Inflammatory macrophage (primary cell): Measurements from ENCODE around the gene ZNF493.

ENCODE experiments used
- DNase-seq, 2 donors: peaks; one replicate each; pipeline ENCODE4 v3.0.0-alpha.2; 2020 to 2022
- total RNA-seq, 18 experiments: gene quantifications; one replicate each; lab custom pipeline; 2026; ENCODE audit warnings: mixed read lengths in 6 of 18, inconsistent platforms in 2 of 18; lab: John Stamatoyannopoulos, UW

Gene ZNF493
- 1.5 to 13.7 (median 4.7) reads per million in 18 experiments for total RNA-seq

DNA sequence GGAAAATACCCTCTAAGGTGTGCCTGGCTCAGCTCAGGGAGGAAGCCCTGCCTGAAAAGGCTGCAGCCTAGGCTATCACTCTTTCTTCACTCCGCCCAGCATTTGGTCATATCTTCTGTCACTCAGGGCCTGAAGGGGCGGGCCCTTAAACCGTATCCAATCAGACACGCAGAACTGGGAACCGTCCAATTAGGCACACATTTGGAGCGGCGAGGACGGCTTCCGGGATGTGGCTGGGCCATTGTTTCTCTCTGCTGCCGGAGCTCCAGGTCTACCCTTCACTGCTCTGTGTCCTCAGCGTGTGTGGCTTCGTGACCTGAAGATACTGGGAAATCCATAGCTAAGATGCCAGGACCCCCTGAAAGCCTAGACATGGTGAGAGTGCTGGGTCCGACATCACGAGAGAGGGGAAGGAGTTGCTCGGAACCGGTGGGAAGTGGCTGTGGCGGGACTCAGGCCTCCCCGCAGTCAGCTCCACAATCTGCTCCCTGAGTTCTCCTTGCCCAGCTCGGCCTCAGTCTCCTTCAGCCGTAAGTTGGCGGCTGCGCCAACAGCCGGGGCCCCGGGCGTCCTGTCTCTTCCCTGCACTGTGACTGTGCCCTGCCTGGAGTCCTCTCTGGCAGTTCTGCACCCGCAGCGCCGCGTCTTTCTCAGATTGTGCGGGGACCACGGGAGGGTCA lies at the start of gene ZNF493:
Gene ZNF493, plus strand, starts transcription at position 241 of the 680 bp plus-strand sequence. Its CDS starts 105 bp downstream, at position 346.
- peak; percentile 94 for DNase-seq

DNA sequence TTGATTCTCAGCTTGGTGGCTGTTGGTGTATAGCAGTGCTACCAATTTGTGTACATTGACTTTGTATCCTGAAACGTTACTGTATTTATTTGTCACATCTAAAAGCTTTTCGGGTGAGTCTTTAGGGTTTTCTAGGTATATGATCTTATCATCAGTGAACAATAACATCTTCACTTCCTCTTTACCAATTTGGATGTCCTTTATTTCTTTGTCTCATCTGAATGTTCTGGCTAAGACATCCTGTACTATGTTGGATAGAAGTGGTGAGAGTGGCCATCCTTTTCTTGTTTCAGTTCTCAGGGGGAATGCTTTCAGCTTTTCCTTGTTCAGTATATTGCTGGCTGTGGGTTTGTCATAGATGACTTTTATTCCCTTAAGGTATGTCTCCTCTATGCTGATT lies 44.1 kb upstream of the ZNF493 start:
- DNase-seq, result no peak

DNA sequence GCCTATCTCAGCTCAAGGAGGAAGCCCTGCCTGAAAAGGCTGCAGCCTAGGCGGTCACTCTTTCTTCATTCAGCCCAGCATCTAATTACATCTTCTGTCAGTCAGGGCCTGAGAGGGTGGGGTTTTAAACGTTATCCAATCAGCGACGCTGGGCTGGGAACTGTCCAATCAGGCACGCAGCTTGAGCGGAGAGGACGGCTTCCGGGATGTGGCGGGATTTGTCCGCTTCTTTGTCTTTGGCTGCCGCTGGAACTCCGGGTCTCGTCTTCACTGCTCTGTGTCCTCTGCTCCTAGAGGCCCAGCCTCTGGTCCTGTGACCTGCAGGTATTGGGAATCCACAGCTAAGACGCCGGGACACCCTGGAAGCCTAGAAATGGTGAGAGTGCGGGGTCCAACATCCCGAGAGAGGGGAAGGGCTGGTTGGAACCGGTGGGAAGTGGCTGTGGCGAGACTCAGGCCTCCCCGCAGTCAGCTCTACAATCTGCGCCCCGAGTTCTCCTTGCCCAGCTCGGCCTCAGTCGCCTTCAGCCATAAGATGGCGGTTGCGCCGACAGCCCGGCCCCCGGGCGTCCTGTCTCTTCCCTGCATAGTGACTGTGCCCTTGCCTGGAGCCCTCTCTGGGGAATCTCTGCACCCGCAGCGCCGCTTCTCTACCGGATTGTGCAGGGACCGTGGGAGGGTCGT lies 38.0 kb upstream of the ZNF493 start, which contains the start of gene ZNF738:
Gene ZNF738, plus strand, starts transcription at position 233 of the 684 bp plus-strand sequence. Its CDS starts 141 bp downstream, at position 374.
- peak; percentile 94 to 95 for DNase-seq

DNA sequence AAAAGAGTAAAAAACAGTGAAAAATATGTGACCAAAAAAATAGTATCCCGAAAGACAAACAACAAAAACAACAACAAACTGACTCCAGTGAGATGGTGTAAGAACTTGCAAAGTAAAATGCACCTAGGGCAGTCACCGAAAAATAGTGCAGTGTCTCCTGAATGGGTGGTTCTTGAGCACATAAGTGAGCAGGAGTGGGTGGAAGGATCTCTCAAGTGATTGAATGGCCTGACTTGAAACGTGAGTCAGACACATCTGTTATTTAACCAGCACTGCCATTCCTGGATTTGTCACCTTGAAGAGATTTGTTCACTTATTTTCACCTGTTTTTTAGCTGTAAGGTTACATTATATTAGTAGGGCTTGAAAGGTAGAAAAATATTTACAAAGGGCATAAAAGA lies 34.6 kb upstream of the ZNF493 start:
- DNase-seq, result no peak

DNA sequence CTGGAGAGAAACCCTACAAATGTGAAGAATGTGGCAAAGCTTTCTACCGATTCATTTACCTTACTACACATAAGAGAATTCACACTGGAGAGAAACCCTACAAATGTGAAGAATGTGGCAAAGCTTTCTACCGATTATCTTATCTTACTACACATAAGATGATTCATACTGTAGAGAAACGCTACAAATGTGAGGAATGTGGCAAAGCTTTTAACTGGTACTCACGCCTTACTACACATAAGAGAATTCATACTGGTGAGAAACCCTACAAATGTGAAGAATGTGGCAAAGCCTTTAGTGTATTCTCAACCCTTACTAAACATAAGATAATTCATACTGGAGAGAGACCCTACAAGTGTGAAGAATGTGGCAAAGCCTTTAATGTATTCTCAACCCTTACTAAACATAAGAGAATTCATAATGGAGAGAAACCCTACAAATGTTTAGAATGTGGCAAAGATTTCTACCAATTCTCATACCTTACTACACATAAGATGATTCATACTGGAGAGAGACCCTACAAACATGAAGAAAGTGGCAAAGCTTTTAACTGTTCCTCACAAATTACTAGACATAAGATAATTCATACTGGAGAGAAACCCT lies 12.9 kb upstream of the ZNF493 start:
- no peak for DNase-seq

DNA sequence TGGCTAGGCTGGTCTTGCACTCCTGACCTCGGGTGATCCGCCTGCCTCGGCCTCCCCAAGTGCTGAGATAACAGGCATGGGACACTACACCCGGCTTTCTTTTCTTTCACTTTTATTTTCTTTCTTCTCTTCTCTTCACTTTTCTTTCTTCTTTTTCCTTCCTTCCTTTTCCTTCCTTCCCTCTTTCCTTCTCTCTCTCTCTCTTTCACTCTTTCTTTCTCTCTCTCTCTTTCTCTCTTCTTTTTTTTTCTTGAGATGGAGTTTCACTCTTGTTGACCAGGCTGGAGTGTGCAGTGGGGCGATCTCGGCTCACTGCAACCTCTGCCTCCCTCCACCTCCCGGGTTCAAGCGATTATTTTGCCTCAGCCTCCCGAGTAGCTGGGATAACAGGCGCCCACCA lies 812 bp upstream of the ZNF493 start:
- DNase-seq, result no peak

DNA sequence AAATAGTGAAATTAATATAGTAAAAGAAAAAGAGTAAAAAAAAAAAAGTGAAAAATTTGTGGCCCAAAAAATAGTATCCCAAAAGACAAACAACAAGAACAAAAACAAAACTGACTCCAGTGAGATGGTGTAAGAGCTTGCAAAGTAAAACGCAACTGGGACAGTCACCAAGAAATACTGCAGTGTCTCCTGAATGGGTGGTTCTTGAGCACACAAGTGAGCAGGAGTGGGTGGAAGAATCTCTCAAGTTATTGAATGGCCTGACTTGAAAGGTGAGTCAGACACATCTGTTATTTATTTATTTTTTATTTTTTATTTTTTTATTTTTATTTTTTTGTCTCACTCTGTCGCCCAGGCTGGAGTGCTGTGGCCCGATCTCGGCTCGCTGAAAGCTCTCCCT lies 1.9 kb downstream of the ZNF493 start:
- no peak for DNase-seq

DNA sequence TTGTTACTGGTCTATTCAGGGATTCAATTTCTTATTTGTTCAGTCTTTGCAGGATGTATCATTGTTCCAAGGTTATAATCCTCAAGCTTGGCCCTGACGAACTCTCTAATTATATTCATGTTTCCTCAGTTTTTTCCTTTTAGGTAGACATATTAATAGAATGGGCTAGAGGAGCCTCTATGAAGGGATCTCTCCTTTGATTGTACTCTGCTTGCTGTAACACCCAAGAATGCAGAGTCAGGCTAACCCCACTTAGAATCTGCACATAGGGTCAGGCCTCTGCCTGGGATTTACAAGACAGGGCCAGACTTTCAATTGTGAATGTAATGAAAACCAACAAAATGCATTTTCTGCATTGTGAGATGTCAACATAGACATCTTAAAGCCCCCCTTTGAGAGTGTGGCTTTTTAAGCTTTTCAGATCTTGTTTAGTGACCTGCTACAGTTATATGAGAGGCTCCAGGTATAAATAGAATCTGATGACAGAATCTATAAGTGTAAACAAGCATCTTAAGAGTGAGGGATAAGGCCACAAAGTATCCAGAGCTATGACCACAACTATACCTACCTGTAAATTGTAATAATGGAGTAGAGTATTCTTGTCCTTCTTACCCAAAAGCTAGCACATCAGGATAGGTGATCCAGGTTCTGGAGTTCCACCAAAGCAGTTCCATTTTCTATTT lies 5.5 kb downstream of the ZNF493 start:
- DNase-seq, result no peak

DNA sequence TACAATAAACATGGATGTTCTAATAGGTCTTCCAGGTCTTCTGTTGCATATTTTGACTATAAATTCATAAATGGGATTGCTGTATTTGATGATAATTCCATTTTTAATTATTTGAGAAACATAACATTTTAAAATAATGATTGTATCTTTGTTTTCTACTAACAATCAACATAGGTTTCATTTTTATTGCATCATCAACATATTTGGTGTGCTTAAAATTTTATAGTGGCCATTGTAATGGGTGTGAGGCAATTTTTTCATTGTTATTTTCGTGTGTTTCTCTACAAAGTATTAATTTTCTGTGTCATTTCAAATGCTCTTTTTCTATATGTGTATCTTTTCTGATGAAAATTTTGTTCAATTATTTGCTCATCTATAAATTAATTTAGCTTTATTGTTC lies 13.2 kb downstream of the ZNF493 start:
- DNase-seq, result no peak

DNA sequence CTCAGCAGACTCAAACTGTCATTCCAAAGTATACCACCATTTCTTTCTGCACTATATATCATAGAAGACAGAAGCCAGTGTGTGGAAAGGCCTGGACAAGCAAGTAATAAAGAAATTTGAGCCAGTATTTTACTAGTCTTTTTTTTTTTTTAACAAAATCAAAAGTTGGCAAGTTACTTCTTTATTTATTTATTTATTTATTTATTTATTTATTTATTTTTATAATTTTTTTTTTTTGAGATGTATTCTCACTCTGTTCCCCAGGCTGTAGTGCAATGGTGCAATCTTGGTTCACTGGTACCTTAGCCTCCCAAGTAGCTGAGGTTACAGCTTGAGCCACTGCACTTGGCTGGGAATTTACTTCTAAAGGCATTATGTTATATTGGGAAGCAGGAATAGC lies 25.3 kb downstream of the ZNF493 start:
- no peak for DNase-seq

DNA sequence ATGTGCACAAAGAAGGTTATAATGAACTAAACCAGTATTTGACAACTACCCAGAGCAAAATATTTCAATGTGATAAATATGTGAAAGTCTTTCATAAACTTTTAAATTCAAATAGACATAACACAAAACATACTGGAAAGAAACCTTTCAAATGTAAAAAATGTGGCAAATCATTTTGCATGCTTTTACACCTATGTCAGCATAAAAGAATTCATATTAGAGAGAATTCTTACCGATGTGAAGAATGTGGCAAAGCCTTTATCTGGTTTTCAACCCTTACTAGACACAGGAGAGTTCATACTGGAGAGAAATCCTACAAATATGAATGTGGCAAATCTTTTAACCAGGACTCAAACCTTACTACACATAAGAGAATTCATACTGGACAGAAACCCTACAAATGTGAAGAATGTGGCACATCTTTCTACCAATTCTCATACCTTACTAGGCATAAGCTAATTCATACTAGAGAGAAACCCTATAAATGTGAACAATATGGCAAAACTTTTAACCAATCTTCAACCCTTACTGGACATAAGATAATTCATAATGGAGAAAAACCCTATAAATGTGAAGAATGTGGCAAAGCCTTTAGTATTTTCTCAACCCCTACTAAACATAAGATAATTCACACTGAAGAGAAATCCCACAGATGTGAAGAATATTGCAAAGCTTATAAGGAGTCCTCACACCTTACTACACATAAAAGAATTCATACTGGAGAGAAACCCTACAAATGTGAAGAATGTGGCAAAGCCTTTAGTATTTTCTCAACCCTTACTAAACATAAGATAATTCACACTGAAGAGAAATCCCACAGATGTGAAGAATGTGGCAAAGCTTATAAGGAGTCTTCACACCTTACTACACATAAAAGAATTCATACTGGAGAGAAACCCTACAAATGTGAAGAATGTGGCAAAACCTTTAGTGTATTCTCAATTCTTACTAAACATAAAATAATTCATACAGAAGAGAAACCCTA lies 26.4 kb downstream of the ZNF493 start:
- no peak for DNase-seq

DNA sequence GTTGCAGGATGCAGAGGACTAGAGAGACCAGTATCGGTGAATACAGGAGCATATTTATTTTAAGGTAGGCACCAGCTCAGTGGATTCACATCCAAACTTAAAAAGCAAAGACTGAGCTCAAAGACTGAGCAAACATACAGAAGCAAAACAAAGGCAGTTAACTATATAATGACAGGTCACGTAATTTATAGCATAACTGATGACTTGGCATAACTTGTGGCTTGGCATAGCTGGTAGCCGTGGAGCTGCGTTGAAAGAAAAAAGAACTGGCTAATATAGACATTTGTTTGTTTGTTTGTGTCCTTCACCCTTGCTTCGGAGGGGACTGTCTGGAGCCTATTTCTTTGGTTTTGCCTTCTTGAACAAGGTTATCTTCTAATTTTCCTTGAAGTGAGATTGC lies 33.7 kb downstream of the ZNF493 start:
- DNase-seq, result no peak

DNA sequence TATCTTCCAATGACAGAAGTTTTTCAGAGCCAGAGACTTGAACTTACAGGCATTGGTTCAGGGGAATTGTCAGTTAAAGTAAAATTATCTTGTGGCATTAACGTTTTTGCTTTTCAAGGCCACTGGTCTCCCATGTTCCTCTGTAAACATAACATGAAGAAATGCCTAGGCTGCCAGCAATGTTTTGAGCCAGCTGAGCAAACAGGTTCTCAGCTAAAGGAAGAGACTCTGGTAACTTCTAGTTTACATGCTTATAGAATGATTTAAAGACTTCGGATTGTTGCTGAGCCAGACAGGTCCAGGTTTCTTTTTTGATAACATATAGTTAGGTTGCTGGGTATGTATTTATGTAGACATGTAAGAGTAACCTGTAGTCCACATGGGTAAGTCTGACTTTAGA lies 35.7 kb downstream of the ZNF493 start:
- no peak for DNase-seq

DNA sequence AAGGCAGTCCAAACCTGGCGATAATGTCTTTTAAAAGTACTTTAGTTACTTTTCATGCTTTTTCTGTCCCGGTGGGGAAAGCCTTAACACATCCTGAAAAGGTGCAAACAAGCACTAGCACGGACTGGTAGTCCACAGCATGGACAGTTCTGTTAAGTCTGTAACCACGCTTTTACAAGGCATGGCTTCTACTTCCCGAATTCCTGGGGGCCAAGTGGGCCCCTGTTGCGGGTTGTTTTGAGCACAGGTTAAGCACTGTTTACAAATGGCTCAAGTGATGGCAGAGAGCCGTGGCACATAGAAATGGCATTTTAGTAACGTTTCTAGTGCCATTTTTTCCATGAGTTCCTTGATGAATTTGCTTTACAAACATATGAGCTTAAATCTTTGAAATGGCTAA lies 37.6 kb downstream of the ZNF493 start:
- no peak for DNase-seq

DNA sequence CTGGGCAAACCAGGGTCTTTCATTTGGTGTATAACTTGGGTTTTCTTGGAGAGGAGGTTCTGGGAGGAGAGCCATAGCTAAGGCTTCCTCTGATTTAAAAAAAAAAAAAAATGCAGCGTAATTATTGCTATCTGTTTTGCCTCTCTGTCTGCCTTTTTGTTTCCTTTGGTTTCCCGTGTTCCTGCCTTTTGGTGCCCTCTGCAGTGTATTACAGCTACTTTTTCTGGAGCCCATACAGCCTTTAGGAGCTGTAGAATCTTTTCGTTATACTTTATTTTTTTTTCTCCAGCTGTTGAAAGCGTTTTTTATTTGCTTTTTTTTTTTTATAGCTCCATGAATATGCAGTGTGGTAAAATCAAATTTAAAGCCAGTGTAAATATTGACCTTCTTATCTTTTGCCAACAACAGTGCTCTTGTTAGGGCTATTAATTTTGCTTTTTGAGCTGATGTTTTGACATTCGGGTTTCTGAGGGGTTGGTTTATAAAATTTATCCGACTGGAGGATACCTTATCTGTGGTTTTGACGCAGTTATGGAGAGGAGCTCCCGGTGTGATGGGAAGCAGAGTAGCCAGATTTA lies 38.1 kb downstream of the ZNF493 start:
- no peak for DNase-seq

DNA sequence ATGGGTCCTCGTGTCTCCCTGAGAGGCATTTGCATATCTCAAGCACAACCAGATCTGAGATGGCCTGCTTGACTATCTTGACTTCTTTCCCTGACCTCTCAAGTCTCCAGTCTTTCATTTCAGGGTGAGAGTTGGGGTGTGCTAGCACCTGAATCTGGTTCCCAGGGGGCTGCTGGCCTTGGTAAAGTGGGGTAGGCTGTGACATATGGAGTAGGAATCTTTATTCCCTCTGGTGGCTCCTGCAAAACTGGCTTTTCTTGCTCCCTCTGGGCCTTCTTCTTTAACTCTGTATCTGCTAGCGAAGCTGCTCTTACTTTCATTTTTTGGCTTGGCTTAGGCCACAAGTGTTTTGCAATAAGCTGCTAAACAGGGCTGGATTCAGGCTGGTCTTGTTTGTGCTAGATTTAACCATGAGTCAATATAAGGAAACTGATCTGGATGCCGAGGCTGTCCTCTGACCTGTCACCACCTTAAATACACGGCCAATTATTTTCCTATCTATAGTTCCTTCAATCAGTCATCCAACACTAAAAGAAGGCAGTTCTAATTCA lies 42.3 kb downstream of the ZNF493 start:
- no peak for DNase-seq

DNA sequence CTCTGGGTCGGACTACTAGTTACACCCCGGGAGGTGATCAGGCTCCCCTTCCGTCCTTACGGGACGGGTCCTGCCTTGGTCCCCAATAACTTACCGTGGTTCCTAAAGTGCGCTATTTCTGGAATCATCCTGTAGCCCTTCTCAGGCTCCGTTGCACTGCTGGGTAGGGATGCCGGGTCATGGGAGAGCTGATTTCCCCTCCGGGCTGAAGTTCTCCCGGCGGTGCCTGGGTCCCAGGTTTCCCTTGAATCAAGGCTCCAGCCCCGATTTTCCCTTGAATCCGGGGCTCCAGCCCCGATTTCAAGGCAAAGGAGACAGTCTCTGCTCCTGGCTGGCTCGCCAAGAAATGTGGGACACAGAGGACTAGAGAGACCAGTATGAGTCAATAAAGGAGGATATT lies 43.4 kb downstream of the ZNF493 start:
- no peak for DNase-seq

DNA sequence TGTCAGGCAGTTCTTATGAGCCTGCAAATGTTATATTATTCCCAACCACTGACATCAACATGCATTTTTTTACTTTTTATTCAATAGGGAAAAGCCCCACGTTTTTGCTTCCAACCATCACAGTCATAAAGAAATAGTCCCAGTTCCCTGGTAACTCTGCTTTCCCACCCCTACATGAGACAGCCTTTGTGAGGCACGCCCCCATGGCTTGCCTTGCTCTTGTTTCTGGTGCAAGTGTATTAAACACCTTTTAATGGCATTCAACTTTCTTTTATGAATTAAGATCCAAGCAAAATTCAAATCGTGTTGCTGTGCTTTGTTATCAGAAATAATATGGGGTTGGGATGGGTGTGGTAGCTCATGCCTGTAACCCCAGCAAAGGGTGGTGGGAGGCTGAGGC lies 54.3 kb downstream of the ZNF493 start:
- DNase-seq, result no peak

DNA sequence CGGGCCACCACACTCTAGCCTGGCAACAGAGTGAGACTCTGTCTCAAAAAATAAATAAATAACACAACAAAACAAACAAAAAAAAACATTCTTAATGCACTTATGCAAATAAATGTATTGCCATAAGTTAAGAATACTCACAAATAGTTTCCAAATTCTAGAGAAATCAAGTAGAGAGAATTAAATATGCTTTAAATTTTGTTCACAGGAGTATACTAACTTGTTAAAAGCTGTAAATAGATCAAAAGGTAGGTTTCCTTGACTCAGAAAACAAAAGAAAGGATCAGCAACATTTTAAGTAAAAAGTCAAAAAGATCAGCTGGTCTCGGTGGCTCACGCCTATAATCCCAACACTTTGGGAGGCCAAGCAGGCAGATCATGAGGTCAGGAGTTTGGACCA lies 58.0 kb downstream of the ZNF493 start:
- DNase-seq, result no peak

DNA sequence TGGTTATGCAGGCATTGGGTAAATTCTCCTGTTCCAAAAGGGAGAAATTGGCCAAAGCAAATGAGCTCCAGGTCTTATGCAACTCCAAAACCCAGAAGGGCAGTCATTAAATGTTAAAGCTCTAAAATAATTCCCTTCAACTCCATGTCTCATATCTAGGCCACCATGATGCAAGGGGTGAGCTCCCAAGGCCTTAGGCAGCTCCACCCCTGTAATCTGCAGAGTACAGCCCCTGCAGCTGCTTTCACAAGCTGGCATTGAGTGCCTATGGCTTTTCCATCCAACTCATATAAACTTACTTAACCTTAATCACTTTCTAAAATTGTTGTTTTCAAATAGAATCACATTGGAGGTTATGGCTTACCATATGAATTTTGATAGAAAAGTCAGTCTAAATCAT lies 63.8 kb downstream of the ZNF493 start:
- no peak for DNase-seq

DNA sequence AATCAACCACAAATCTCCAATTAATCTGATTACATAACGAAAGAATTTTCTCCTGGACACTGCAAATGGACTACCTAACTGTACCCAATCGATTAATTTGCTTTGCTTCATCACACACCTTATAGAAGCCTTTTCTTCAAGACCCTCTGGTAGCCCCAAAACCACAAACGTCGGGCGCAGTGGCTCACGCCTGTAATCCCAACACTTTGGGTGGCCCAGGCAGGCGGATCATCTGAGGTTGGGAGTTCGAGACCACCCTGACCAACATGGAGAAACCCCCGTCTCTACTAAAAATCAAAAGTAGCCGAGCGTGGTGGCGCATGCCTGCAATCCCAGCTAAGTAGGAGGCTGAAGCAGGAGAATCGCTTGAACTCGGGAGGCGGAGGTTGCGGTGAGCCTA lies 65.6 kb downstream of the ZNF493 start:
- DNase-seq, result no peak
